Panc1 (cell line): ENCODE measurements around the gene TBX3.

ENCODE experiments used
- SIN3A ChIP-seq: IDR thresholded peaks from 2 replicates; pipeline ENCODE4 v1.6.1; 2012; ENCODE audit warnings: low read depth, mild to moderate bottlenecking, low read length, moderate library complexity, borderline replicate concordance; ENCODE audit not compliant: insufficient read depth
- TF ChIP-seq, protein P1 (sequence below): fragments of 450-650 bp; IDR thresholded peaks from 2 replicates; pipeline ENCODE4 v1.5.1; 2017; ENCODE audit warnings: mild to moderate bottlenecking

DNA sequence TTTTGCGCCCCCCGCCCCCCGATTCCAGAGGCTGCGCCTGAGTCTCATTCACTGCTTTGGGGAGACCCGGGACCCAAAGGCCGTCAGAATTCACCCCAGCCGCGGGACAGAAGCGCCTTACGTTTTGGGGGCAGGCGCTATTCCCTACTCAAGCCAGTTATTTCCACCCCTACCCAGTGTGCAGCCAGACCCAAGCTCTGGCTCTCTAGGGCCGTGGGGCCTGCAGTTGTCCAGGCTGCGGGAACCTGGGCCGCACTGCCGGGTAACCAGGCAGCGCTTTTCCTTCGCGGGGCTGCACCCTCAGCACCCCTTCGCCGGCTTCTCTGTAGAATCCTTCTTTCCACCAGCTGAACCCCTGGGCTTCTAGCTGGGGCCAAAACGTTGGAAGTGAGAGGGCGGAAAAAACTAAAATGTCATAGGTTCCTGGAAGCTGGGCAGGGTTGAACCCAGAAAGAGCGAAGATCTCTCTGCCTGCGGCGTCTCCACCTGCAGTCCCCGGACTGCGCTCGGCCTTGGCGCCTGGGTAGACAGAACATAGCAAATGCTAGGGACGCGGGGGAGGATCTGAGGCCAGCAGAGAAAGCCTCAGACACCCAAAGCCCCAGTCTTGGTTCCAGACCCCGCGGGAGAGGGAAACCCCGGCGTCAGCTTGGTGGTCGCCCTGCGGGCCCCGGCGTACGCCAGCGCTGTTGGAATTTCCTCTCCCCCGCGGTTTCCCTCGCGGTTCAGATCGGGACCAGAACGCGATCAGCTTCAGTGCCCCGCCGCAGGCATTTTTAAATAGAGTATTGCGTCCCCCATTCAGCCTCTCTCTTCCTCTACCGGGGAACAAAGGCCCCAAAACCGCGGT, 18.3 kb downstream of the TBX3 start:
- TF ChIP-seq, protein P1, sequence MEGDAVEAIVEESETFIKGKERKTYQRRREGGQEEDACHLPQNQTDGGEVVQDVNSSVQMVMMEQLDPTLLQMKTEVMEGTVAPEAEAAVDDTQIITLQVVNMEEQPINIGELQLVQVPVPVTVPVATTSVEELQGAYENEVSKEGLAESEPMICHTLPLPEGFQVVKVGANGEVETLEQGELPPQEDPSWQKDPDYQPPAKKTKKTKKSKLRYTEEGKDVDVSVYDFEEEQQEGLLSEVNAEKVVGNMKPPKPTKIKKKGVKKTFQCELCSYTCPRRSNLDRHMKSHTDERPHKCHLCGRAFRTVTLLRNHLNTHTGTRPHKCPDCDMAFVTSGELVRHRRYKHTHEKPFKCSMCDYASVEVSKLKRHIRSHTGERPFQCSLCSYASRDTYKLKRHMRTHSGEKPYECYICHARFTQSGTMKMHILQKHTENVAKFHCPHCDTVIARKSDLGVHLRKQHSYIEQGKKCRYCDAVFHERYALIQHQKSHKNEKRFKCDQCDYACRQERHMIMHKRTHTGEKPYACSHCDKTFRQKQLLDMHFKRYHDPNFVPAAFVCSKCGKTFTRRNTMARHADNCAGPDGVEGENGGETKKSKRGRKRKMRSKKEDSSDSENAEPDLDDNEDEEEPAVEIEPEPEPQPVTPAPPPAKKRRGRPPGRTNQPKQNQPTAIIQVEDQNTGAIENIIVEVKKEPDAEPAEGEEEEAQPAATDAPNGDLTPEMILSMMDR: no peak
- TF ChIP-seq SIN3A: no peak
